GM18907 (cell line): ENCODE data around the gene PDE9A.
"Not testable (repeated sequence)": the region's sequence is repeated elsewhere in the genome, so short reads cannot be mapped to it uniquely, and the experiment has no call there.

ENCODE experiments used
- ATAC-seq: cut with Tn5 transposase; IDR thresholded peaks from one replicate; pipeline ENCODE4 v1.9.1; 2021; ENCODE audit warnings: mild to moderate bottlenecking, moderate library complexity; ENCODE audit not compliant: unreplicated experiment

PDE9A gene

DNA sequence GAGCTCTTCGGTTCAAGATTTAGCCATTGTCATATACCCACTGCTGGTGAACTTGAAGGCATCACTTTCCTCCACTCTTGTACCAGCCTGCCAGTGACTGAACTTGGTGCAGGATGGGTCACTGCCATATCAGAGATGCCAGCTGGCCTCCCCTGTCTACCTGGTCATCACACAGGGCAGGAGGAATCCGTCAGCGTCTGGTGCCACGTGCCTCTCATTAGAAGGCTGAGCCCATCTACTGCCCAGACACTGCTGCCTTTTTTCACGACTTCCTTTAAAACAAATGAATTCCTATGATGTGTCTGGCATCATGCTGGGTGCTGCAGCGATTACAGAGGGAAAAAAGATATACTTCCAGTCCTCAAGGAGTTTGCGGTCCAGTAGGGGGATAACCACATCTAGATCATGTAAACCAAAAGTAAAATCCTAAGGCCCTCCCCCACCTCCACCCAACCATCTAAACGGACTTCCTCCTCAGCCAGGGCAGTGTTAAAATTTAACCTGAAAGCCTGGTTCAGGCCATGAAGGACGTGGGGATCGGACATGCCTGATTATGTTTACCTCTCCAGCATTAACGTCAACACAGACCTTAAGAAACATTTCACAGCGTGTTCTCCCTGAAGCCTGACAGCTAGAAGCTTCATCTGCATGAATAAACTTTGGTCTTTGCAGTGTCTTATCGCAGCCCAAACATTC, 29.2 kb upstream of the PDE9A start:
- no peak for ATAC-seq

DNA sequence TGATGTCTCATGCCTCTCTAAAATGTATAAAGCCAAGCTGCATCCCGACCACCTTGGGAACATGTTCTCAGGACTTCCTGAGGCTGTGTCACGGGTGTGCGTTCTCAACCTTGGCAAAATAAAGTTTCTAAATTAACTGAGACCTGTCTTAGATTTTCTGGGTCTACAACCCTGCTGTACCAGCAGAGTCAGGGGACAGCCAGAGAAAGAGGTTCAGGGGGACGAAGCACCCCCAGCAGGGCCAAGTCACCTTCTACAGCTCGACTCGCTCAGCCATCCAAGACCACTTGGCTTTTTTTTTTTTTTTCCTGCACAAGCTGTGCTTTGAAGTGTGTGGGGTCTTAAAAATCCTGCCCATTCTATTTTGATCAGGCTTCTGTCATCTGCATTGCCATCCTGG, 28.5 kb upstream of the PDE9A start:
- no peak for ATAC-seq

DNA sequence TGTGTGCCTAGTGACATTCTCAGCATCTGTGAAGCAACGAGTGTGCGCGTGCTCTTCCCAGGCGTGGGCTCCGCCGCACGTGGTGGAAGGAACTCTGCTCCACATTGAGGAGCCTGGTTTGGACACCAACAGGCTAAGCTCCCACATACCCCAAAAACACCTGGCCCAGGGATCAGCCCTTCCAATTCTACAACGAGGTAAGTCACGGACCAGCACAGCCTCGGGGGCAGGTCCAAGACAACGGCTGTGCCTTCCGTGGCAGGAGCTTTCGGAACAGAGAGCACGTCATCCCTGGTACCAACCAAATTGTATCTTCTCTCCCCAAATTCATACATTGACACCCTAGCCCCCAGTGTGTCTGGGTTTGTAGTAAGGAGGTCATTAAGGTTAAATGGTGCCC, 27.2 kb upstream of the PDE9A start:
- ATAC-seq = no peak

DNA sequence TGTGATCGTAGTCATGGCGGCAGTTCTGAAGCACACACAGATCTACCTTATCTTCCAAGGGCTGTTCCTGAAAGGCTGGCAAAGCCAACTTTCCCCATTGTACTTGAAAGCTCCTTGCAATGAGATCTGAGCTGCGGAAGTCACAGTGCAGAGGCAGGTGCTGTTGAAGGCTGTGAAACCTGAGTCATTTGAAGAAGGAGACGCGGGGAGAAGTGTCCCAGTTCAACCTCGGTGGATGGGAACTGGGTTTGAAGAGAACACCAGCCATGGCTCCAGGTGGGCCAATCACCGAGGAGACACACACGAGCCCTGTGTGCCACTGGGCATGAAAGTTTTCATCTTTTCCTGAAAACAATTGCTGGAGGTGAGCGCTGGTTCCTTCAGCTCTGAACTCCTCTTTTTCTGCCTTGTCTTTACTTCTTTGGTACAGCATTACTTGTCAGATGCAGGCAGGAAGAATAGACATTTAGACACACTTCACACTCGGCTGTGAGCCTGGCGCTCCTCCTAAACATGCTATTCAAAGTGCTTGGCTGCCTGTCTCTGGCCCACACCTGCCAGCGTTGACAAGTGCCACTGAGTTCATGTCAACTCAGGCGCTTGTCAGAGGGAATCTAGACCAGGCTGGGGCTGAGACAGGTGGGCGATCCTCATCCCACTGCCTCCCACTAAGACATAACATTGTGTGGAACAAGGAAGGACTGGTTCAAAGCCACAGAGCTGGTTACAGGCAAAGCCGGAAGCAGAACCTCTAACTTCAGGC, 25.7 kb upstream of the PDE9A start:
- no peak for ATAC-seq

DNA sequence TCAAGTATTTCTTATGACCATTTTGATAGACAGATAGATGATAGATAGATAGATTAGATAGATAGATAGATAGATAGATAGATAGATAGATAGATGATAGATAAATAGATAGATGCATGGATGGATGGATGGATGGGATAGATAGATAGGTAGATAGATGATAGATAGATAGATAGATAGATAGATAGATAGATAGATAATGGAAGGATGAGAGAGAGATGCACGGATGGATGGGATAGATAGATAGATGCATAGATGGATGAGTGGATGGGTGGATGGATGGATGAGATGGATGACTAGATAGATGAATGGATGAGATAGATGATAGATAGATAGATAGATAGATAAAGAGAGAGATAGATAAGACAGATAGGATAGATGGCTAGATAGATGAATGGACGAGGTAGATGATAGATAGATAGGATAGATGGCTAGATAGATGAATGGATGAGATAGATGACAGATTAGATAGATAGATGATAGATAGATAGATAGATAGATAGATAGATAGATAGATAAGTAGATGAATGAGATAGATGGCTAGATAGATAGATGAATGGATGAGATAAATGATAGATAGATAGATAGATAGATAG, 24.9 kb upstream of the PDE9A start:
- ATAC-seq = not testable (repeated sequence)

DNA sequence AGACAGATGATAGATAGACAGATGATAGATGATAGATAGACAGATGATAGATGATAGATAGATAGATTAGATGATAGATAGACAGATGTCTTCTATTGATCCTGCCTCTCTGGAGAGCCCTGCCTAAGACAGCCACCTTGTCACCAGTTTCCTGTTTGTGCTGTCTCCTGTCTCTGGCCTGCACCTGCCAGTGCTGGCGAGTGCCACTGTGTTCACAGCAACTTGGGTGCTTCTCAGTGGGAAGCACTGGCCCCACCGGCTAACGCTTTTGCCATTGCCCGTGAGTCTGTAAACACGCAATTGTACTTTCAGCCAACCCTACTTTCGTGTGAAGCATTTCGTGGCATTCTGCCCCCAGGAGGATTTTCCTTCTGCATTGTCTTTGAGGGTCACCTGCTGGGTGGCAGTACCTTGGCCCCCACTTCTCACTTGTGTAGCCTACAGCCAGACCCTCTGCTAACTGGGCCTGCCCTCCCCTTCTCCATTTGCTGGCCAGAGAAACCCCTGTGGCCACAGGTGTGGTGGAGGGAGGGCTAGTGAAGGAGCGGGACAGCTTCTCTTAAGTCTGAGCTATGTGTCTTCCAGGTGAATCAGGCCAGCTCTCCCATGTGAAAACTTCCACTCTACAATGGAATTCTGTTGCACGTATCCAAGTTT, 23.4 kb upstream of the PDE9A start:
- no peak for ATAC-seq

DNA sequence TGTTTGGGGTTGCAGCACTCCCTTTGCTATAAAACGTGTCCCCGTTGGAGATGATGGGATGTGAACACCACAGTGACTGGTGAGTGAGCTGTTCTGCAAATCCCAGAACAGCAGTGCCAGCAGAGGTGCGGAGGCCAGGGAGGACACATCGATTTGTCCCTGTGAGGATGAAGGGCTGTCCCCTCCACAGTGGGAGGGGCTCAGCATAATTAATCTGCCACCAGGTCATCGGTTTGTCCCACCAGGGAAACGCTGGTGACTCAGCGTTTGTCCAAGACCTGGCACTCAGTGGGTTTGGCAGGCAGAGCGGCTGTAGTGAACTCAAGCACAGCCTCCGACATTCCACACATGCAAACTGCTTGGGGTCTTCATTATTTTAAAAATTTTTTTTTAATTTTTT, 22.8 kb upstream of the PDE9A start:
- no peak for ATAC-seq

DNA sequence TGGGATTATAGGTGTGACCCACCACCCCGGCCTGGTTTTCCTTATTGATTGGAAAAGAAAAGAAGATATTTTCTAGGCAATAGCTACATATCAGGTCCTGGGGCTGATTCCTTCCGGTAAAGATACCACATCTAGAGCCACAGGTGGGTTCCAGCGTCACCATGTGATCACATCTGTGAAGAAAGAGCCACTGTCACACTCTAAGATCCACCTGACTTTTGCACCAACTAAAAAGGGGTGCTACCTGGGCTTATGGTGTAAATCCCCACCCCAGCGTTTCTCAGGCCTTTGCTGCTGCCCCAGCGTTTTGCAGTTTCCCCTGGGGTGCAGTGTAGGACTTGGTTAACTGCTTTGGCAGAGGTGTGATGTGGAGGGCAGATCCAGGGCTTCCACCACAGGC, 22.3 kb upstream of the PDE9A start:
- ATAC-seq = no peak

DNA sequence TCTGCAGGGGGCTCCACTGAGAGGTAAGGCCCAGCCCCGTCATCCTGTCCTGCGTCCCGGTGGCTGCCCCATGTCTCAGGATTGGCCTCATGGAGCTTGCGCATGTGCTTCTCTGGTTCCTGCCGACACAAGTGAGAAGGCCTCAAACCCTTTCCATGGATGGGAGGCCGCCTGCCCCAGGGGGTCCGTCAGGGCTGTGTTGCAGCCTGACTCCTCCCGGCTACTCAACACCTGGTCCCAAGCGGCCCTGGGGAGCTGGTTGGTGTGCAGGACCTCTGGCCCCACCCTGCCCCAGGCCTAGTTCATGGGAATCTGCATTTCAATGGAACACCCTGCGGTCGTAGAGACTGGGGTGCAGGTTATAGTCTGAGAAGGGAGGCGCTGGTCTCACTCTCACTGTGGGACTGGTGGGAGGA, 21.1 kb upstream of the PDE9A start:
- no peak for ATAC-seq

DNA sequence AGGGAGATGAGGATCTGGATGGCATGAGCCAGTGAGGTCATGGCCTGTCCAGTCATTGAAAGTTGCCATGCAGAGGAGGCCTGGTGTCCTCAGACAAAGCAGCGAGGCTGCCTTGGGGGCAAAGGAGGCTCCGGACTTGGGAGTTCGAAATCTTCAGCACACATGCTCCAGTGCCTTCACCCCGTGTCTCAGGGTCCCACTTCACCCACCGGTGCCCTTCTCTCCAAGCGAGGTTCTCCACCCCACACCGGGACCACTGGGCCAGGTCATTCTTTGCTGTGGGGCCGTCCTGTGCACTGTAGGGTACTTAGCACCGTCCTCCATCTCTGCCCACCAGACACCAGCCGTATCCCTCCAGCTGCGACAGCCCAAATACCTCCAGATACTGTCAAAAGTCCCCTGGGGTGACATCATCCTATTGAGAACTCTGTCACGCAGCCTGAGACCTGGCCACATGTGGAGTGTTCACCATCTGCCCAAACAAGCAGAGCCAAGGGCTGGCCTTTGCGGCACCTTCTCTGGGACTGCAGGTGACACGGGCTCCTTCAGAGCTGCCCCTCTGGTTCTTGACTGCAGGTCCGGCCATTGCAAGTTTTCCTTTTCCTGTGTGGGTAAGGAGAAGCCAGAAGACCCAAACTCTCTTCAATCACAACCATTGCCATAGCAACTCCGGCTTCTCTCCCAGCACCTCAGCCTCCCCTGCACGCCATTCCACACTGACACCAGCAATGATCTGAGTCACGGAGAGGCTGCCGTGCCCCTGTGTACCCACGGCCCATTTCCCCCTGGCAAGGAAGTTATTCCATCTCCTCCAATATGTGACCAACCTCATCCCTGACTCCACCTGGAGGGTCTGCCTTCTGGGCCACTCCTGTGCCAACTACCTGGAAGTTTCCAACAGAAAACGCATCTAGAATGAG, 20.4 kb upstream of the PDE9A start:
- no peak for ATAC-seq

DNA sequence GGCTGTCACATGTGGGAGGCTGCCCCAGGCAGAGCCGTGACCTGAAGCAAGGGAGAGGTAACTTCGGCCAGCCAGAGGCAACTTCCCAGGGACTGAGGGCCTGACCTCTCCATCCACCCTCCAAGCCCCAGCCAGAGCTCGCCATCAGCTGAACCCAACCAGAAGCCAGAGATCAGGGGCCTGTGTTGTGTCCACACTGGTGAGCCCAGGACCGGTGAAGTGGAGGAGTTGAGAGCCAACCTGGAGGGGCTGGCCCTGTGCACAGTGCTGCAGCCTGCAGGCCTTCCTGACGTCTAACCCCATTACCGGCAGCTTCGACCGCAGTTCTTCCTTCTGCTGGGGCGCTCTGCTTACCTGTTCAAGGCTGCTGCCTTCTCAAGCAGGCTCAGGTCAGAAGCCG, 19.6 kb upstream of the PDE9A start:
- no peak for ATAC-seq

DNA sequence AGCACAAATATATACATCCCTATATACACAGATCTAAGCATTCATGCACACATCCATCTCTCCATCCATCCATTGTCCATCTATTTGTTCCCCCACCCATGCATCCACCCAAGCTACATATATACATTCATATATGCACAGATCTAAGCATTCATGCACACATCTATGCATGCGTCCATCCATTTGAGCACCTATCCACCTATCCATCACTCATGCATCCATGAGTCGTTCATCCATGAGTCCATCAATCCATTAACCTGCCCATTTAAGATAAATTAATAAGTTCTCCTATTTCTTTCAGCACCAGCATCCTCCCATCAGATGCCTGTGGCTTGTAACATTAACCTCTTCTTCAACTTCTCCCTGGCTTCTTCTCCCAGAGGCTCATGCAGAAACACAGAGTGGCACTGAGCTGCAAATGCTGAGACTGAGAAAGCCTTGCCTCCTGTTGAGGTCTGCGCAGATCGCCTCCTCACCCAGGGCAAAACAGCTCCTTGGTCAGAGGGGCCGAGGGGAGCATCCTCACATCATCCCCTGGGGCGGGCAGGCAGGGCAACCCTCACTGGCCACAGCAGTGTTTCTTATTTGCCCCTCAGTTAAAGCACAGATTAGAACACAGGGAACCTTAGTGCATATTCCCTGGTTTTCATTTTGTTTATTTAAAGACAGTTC, 17.4 kb upstream of the PDE9A start:
- no peak for ATAC-seq

DNA sequence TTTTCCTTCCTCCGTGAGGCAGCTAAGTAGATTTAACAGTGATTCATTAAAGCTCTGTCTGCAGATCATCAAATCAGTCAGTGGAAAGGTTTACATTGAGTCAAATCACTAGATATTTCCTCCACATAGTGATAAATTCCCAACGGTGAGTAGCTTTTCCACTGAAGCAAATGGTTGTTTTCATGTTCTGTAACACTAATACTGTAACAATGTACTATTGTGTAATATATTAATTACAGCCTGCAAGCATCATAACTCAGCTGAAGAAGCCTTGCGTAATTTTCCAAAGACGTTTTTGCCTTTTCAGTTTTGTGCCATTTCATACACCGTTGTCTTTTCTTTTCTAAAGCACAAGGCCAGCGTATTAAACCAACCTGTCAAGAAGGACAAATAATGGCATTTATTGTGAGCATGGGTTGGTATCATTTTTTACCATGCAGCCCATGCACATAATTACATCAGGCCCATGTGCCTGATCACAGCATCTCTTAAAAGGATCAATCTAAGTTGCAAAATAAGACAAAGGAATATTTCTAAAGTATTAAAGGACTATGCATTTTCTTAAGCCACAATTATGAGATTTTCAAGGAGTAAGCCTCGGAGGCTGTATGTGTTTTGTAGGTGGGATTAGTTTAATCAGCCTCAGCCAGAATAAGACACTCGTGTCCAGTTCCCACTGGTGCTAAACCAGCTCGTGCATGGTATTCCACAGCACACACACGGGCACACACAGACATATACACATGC, 16.7 kb upstream of the PDE9A start:
- ATAC-seq = no peak

DNA sequence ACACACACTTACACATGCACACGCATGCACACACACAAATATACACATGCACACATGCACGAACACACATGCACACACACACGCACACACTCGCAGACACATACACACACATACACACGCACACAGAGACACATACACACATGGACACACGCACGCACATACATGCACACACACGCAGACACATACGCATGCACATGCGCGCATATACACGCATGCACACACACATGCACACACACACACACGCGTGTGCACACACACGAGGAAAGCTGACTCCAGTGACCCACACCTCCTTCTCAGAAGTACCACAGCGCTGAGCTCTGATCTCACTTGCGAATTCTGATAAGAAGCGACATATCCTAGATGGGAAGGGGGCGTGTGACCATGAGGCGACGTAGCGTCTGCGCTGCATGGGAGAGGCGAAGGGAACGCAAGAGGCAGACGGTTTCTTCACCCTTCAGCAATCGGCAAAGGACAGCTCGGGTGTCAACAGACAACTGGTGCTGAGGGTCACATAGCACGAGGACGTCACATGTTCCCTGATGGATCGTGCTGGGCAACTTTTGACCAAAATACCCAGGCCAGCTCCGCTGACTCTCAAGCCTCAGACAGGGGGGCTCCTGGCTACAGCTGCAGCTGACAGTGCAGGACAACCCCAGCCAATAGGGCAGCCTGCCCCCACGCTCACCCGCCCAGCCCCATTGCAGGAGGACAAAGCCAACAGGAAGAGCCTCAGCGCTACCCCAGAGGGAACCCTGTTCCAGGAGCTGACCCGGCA, 16.0 kb upstream of the PDE9A start:
- ATAC-seq = no peak

DNA sequence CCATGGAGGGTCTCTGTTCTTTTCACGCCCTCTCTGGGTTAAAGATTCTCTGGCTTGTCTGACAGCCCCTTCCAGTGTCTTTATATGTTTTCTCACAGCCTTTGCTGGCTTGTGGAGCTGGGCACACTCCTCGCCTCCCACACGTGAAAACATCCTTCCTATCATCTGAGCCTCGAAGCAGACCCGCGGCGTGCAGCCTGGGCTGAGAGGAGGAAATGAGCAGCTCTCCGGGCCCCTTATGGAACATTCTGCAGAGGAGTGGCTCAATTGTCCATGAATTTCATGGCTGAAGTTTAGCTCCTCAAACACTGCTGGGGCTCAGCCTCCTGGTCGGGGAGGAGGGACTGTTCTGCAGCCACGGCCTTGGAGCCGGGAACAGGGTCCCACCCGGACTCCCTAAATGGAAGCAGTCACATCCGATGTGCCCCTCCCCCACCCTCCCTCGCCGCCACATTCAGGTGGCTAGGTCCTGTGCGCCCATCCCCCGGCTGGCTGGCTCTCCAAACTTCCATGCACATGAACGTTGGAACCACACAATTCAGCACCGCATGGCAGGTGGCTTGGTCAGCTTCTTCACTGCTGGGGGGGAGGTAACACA, 15.1 kb upstream of the PDE9A start:
- ATAC-seq = no peak

DNA sequence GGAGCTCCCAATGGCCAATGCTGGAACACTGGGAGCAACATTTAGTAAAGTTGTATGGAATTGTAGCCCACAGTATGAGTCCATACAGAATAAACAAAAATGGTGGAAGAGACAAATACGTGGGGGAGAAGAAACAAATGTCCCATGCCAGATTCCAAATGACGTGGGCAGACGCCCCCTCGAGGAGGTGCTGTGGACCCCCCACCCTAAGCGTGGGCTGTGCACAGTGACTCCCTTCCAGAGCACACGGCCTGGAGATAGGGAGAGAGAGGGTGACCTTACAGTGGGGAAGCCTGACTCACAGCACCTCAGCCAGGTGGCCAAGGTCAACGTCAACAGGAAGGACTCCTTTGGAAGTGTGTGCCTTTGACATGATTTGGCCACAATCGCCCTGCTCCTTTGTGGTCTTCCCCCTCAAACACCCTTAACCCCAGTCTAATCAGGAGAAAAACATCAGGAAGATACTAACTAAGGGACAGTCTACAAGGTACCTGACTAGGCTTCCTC, 13.7 kb upstream of the PDE9A start:
- no peak for ATAC-seq

DNA sequence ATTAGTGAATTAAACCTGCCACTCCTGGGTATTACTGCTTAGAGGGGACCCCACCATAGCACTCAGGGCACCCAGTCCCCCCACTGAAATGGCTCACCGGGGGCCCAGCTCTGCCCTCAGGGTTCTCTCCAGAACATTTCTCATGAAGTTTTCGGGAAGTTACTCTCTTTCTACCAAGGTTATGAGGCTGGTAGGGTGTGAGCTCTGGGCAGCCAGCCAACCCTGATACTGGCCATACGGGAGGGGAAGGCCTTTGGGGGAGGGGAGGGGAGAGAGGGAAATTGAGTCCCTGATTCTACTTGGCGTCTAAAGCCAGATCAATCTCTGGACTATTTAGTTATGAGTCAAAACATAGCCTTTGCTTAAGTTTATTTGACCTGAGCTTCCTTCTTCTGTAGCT, 12.9 kb upstream of the PDE9A start:
- no peak for ATAC-seq
